Measurements from ENCODE around the gene PSMD8. TPM values are rescaled to one million over a fixed set of nuclear protein-coding genes. Genes with fewer than 3 reads are reported as not detected.
"Not testable (repeated sequence)": the region's sequence is repeated elsewhere in the genome, so short reads cannot be mapped to it uniquely, and the experiment has no call there.

The PSMD8 gene
- total RNA-seq, 1 donor from 2014 or later = 147 TPM

GRCh38 chr19:38411041-38411712 lies 36.8 kb downstream of the PSMD8 start:
- no peak for DNase-seq (ENCODE audit: low spot score)

DNA sequence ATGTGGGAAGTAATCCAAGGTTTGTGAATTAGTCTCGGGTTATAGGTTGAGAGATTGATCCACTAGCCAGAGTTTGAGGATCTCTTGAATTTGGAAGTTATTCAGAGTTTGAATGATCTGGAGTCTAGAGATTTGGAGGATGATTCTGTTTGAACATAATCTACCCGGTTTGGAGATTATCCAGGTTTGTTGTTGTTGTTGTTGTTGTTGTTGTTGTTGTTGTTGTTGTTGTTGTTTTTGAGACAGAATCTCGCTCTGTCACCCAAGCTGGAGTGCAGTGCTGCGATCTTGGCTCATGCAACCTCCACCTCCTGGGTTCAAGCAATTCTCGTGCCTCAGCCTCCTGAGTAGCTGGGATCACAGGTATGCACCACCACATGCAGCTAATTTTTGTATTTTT lies 37.5 kb downstream of the PSMD8 start:
- DNase-seq (ENCODE audit: low spot score) = not testable (repeated sequence)

DNA sequence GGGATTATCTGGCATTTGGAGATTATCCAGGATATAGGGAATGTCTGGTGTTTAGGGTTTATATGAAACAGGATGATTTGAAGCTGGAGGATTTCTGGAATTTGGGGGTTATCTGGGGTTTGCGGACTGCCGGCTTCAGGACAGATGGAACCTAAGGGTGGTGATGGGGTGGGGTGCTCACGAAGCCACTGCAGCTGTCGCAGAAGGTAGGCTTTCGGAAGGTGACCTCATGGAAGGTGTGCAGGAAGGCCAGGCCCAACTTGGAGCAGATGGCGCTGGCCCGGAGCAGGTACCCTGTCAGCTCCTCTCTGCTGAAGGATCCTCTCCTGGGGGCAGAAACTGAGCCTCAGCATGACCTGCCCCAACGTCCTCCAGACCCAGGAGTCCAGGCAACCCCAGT lies 38.1 kb downstream of the PSMD8 start:
- no peak for DNase-seq (ENCODE audit: low spot score)

DNA sequence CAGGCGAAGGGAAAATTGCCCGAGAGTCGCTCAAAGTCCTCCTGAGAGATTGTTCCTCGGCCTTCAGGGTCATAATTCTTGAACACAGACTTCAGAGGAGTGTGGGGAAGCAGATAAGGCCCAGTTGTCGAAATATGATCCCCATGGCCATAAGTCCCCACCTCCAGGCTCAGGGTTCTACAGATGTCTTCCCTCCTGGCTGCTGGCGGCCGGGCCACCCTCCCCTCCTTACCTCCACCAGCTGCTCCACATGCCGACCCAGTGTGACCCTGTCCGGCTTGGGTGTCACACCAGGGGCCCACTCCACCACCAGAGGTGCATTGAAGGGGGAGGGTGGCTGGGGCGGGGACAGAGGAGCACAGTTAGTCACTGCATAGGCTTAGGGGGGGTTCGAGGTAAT lies 38.6 kb downstream of the PSMD8 start:
- no peak for DNase-seq (ENCODE audit: low spot score)

- DNase-seq (ENCODE audit: low spot score) = no peak
Observed at GRCh38 chr19:38413416-38413815, 39.0 kb downstream of the PSMD8 start.

DNA sequence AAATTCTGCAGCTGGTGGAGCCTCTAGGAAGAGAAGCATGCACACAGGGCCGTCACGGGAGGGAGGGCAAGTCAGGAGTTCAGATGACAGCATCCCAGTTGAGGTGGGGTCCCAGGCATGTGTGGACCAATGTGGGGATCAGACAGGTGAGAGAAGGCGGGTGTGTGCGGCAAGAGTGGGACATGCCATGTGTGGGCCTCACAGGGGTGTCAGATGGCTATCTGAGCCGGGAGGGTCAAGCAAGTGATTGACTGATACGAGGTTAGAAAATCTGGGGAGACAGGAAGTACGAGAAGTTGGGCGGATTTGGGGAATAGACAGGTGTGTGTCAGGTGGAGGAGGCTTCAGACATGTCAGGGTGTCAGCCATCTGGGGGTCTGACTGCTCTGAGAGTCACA lies 42.8 kb downstream of the PSMD8 start:
- no peak for DNase-seq (ENCODE audit: low spot score)

DNA sequence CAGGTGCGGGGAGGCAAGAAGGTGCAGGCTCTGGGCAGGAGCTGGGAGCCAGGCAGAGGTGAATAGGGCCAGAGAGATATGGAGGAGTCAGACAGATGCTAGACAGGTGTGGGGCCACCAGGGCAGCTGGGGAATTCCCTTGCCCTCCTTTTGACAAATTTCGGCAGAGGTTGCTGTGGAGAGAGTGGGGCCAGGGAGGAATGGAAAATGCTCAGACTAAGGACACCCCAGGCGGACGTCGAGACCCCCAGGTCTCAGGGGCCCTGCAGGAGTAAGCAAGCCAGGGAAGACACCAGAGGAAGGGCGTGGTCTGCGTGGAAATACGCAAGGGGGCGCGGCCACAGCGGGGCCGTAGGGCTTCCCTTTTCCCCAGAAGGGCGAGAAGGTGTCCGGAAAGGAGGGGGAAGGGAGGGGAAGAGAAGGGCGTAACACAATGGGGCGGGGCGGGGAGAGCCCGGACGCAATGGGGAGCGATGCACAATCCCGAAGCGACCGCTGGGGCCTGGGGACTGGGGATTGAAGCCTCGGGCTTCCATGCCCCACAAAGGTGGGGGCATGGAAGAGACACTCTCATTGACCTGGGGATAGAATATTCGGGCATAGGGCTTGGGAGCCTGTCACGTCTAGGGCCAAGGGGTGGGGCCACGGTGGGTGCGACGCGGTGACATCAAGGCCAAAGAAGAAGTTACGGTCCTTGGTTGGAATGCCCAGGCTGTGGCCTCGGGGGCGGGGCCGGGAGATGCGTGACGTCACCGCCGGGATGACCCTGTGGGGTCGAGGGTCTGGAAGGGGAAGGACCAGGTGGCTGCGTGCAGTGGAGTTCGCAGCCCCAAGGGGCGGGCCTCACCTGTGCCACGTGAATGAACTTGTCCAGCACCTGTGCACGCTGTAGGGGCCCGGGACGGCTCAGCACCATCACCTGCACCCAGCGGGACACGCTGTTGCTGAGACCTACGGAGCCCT lies 43.5 kb downstream of the PSMD8 start:
- DNase-seq (ENCODE audit: low spot score) = peak; percentile 23

DNA sequence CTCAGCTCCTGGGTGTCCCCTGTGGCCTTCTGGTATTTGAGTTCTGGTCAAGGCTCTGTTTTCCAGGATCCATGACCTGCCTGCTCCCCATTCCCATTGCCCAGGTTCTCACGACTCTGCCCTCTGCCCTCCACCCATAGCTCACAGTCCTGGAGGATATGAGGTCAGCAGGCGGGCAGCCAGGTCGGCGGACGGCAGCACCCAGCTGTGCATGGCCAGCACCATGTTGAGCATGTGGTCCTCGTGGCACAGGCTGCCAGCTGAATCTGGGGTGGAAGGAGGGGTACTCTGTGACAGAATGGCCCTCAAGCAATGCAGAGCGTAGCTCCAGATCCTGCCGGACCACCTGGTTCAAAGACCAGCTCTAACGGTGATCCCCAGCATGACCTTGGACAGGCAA lies 46.6 kb downstream of the PSMD8 start:
- DNase-seq (ENCODE audit: low spot score) = no peak

DNA sequence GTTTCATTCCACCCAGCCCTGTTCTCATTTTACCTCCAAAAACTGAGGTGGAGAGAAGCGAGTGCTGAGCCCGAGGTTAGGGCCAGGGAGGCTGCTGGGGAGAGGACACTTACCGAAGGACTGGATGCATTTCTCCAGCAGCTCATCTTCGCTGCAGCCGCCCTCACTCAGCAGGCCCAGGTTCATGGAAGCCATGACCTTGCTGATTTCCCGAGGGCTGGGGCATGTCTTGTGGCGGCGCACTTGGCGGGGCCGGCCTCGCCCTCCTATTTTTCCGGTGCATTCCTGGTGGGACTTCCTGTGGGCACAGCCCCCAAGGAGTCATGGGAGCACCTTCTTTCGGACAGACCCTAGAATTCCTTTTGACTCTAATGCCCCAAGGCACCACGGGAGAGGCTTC lies 47.5 kb downstream of the PSMD8 start:
- no peak for DNase-seq (ENCODE audit: low spot score)

GRCh38 chr19:38422438-38422837 lies 48.1 kb downstream of the PSMD8 start:
- DNase-seq (ENCODE audit: low spot score) = no peak

DNA sequence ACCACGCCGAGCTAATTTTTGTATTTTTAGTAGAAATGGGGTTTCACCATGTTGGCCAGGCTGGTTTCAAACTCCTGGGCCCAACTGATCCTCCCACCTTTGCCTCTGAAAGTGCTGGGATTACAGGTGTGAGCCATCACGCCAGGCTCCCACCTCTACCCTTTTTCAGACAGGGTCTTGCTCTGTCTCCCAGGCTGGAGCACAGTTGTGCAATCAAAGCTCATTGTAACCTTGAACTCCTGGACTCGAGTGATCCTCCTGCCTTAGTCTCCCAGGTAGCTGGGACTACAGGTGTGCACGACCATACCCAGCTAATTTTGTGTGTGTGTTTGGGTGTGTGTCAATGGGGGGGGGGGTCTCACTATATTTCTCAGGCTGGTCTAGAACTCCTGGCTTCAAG lies 49.9 kb downstream of the PSMD8 start:
- no peak for DNase-seq (ENCODE audit: low spot score)

DNA sequence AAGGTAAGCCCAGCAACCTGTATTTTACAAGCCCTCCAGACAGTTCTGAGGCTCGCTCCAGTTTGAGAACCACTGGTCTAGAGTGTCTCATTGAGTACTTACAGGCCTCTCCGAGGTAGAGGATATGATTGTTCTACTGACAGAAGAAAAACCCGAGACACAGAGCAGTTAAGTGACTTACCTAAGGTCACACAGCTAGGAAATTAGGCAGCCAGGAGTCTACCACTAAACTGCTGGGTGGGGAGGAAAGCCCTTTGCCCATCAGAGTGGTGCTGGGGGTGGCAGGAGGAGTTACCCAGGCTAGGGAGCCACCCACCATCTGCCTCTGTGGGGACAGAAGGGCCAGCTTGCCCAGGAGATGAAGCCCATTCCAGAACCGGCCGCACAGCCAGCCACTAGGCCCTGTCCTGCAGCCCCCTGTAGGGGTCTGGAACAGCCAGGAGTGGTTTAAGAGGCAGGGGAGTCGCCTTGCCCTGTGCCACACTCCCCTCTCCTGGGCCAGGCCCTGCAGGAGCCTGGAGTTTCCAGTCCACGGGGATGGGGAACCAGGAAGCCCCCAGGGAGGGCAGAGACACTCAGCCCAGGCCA lies 50.9 kb downstream of the PSMD8 start:
- no peak for DNase-seq (ENCODE audit: low spot score)

- DNase-seq (ENCODE audit: low spot score) = no peak
Observed at GRCh38 chr19:38425810-38426466, 51.6 kb downstream of the PSMD8 start, which contains the start of gene RASGRP4. Gene RASGRP4, minus strand, starts transcription at chr19:38426219. Its CDS starts 128 bp downstream, at chr19:38426091.

DNA sequence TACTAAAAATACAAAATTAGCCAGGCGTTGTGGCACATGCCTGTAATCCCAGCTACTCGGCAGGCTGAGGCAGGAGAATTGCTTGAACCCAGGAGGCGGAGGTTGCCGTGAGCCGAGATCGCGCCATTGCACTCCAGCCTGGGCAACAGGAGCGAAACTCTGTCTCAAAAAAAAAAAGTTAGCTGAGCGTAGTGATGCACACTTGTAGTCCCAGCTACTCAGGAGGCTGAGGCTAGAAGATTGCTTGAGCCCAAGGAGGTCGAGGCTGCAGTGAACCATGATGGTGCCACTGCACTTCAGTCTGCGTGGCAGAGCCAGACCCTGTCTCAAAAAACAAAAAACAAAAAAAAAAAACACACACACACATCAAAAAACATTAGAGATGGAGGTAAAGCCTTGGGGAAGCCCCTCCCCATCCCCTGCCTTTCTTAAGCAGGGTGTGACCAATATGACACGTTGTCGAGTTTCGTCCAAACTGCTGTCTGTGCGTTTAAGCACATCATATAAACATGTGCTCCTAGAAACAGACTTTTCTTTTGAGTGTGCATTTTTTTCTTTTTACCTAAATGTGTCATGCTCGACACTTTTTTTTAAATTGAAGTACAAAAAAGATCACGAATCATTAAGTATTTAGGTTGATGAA lies 52.8 kb downstream of the PSMD8 start:
- DNase-seq (ENCODE audit: low spot score) = not testable (repeated sequence)

GRCh38 chr19:38429055-38429810 lies 54.9 kb downstream of the PSMD8 start:
- DNase-seq (ENCODE audit: low spot score) = no peak

DNA sequence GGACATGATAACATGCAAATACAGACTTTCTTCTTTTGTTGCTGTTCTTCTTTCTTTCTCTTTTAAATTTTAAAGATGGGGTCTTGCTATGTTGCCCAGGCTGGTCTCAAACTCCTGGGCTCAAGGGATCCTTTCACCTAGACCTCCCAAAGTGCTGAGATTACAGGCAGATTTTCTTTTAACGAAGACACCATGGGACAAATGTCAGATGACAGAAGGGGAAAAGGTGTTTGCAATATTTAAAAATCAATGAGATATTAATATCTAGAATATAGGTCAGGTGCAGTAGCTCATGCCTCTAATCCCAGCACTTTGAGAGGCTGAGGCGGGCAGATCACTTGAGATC lies 55.4 kb downstream of the PSMD8 start:
- DNase-seq (ENCODE audit: low spot score) = no peak

DNA sequence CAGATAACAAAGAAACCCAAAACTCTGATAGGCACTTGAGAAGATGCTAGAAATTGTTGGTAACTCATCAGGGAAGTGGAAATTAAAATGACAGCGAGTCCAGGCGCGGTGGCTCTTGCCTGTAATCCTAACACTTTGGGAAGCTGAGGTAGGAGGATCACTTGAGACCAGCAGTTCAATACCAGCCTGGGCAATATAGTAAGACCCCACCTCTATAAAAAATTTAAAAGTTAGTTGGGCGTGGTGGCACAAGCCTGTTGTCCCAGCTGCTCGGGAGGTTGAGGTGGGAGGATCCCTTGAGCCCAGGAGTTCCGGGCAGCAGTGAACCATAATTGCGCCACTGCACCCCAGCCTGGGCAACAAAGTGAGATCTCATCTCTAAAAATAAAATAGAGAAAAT lies 56.6 kb downstream of the PSMD8 start:
- DNase-seq (ENCODE audit: low spot score) = no peak

DNA sequence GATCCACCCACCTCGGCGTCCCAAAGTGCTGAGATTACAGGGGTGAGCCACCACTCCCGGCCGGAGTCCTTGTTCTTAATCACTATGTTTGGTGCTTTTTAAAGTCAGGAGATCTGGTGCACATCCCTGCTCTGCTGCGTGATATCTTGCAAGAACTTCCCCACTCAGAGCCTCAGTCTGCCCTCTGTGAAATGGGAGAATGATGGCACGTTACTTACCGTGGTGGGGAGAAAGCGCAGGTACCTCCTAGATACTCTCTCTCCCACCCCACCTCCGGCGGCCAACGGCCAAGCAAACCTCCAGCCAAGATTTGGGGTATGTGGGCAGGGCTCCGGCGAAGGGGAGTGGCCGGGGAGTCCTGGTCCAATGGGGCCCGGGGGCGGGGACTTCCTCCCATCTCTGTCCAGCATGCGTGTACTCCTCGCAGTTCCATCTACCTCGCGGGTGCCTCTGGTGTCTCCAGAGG lies 58.9 kb downstream of the PSMD8 start, which contains the start of gene RYR1:
TSS of gene RYR1 (plus strand) at position 424 of the 466 bp plus-strand sequence. CDS start 139 bp downstream, outside the sequence.
- peak; percentile 35 for DNase-seq (ENCODE audit: low spot score)

Data from umbilical cord (tissue), 2 donors.